Caco-2 (cell line): Measurements from ENCODE around the gene RAC3. TPM values are rescaled to one million over a fixed set of nuclear protein-coding genes. Genes with fewer than 3 reads are reported as not detected.
A peak's percentile ranks its signal among the peaks of the same experiment; 100 is the strongest.
"Not testable (repeated sequence)": the region's sequence is repeated elsewhere in the genome, so short reads cannot be mapped to it uniquely, and the experiment has no call there.

Experiments used
- BruUV-seq: library from RNA; stranded (reverse); fragments of 400-500 nt; replicated peaks from 2 replicates; lab custom pipeline; 2021; lab: Mats Ljungman, UMichigan
- CTCF ChIA-PET: fragments of 300-600 bp; sonication (Branson Sonifier 250); formaldehyde crosslinking; loops from one replicate; lab custom pipeline; 2022; ENCODE audit warnings: antibody characterized with exemption; lab: Charles Lee
- POLR2A ChIA-PET: fragments of 300-600 bp; sonication (Branson Sonifier 250); formaldehyde crosslinking; loops from one replicate; lab custom pipeline; 2022; ENCODE audit warnings: antibody characterized with exemption; lab: Charles Lee
- DNase-seq, 2 experiments: peaks; one replicate each; pipeline versions ENCODE4 v3.0.0 to v3.0.0-alpha.2; 2020 to 2022
- H3K27me3 ChIP-seq: replicated peaks from 2 replicates; pipeline ENCODE4 v1.6.0; 2011; ENCODE audit warnings: low read length; ENCODE audit not compliant: control insufficient read depth, insufficient read depth
- H3K36me3 ChIP-seq: 2 replicates; pipeline ENCODE4 v1.5.1; 2011; ENCODE audit warnings: low read length; ENCODE audit not compliant: control insufficient read depth, insufficient read depth
- H3K4me1 ChIP-seq: fragments of 250-450 bp; sonication (Bioruptor Pico); 2 replicates; pipeline ENCODE4 v1.5.1; 2020; ENCODE audit warnings: mild to moderate bottlenecking
- H3K4me3 ChIP-seq: 2 replicates; pipeline ENCODE4 v1.5.1; 2011; ENCODE audit warnings: low read depth, mild to moderate bottlenecking, control low read depth, low read length
- H3K9me3 ChIP-seq: fragments of 250-450 bp; sonication (Bioruptor Pico); 2 replicates; pipeline ENCODE4 v1.5.1; 2020; ENCODE audit warnings: mild to moderate bottlenecking, moderate library complexity
- H3K27ac Mint-ChIP-seq: one replicate; pipeline ENCODE4 v1.8.0; 2022; ENCODE audit warnings: mixed read lengths; ENCODE audit not compliant: unreplicated experiment
- H3K27me3 Mint-ChIP-seq: one replicate; pipeline ENCODE4 v1.8.0; 2022; ENCODE audit warnings: mixed read lengths; ENCODE audit not compliant: insufficient read depth, unreplicated experiment
- H3K36me3 Mint-ChIP-seq: one replicate; pipeline ENCODE4 v1.8.0; 2022; ENCODE audit warnings: mild to moderate bottlenecking, mixed read lengths; ENCODE audit not compliant: insufficient read depth, unreplicated experiment
- H3K4me1 Mint-ChIP-seq: one replicate; pipeline ENCODE4 v1.8.0; 2022; ENCODE audit warnings: low read depth, mixed read lengths; ENCODE audit not compliant: unreplicated experiment
- H3K4me3 Mint-ChIP-seq: one replicate; pipeline ENCODE4 v1.8.0; 2022; ENCODE audit warnings: mild to moderate bottlenecking, moderate library complexity, mixed read lengths; ENCODE audit not compliant: unreplicated experiment
- H3K9me3 Mint-ChIP-seq: one replicate; pipeline ENCODE4 v1.8.0; 2022; ENCODE audit warnings: mixed read lengths; ENCODE audit not compliant: unreplicated experiment
- intact Hi-C: fragments of 100-400 bp; cut with micrococcal nuclease; formaldehyde crosslinking; loops from one replicate; pipeline ENCODE4 v1.10.0; 2022; ENCODE audit not compliant: unreplicated experiment
- total RNA-seq: library from RNA; stranded (reverse); gene quantifications from 2 replicates; pipeline ENCODE4 v1.2.3, GENCODE V29; 2022
- TF ChIP-seq, protein P1 (sequence below), 2 experiments: fragments of 200-600 bp in 1 of 2; IDR thresholded peaks; 1 replicate in 1 of 2; 2 replicates in 1 of 2; pipeline versions ENCODE4 v1.5.1 to v1.8.0; 2011 to 2022; ENCODE audit warnings: antibody characterized with exemption in 1 of 2, control low read depth in 1 of 2, inconsistent platforms in 1 of 2, low read depth in 1 of 2, low read length in 1 of 2, mild to moderate bottlenecking in 1 of 2, moderate library complexity in 1 of 2; ENCODE audit not compliant: insufficient read depth in 1 of 2, severe bottlenecking in 1 of 2, unreplicated experiment in 1 of 2

Gene RAC3
- total RNA-seq, 1 experiment from 2014 or later, result 94.5 TPM

DNA sequence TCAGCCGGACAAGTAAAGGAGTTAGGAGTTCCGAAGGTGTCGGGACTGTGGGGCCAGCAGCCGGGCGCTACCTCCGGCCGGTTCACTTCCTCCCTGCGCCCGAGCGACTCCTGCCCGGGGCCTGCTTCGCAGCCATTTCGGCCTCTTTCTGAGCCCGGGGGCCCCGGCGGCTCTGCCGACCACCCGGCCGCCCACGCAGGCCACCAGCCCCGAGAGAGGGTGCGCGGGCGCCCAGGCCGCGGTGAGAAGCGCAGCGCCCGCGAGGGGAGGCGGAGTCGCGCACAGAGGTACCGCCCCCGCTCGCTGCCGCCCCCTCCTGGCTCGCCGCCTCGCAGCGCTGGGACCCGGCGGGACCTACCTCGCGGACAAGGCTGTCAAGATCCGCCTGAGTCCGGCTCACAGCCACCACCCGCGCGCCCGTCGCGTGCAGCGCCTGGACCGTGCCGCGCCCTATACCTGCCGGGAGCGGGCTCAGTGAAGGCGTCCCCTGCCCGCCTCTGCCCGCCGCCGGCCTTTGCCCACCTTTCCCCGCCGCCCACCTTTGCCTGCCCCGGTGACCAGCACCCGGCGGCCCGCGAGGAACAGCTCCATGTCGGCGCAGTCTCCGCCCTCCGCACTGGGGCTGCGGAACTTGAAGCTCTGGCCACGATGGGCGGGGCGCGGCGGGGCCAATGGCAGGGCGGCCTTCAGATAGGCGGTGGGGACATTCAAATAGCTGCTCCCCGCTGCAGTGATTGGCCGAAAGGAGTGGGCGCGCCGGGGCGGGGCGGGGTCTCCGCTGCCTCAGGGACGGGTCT lies 5.8 kb downstream of the RAC3 start, which contains the start of gene DCXR:
Gene DCXR, minus strand, starts transcription at position 606 of the 797 bp plus-strand sequence. Its CDS starts 15 bp downstream, at position 591.
- Mint-ChIP-seq H3K36me3 (peaks cover 19% of the 10 kb centered on the region), H3K27me3 (no peaks in the 10 kb centered on the region), H3K4me1 (peaks cover 5% of the 10 kb centered on the region), H3K4me3 (peak within 1 kb of the TSS; percentile 86), H3K27ac (peak within 1 kb of the TSS; percentile 91), H3K9me3 (peaks cover 9% of the 10 kb centered on the region)
- H3K27me3 ChIP-seq, result no peaks in the 10 kb centered on the region
- POLR2A ChIA-PET, result interaction anchor here (0.5 to 1.6 kb wide), 22 partner anchors 13 to 523 kb away, joined by 3 to 51 read pairs (median 4); partner anchors contain the start of genes CENPX, FASN, LRRC45 and NOTUM
- no TSS peak for BruUV-seq
- intact Hi-C loops, result loop anchor here (1.0 to 2.0 kb wide), 2 partner anchors 14 to 62 kb away; partner anchors contain the start of genes FASN, GPS1 and RFNG
- peak; percentile 98 to 99 for DNase-seq
- no peaks in the 10 kb centered on the region; the same call in 1 of the 2 replicates for H3K36me3 ChIP-seq
- TF ChIP-seq, protein P1, sequence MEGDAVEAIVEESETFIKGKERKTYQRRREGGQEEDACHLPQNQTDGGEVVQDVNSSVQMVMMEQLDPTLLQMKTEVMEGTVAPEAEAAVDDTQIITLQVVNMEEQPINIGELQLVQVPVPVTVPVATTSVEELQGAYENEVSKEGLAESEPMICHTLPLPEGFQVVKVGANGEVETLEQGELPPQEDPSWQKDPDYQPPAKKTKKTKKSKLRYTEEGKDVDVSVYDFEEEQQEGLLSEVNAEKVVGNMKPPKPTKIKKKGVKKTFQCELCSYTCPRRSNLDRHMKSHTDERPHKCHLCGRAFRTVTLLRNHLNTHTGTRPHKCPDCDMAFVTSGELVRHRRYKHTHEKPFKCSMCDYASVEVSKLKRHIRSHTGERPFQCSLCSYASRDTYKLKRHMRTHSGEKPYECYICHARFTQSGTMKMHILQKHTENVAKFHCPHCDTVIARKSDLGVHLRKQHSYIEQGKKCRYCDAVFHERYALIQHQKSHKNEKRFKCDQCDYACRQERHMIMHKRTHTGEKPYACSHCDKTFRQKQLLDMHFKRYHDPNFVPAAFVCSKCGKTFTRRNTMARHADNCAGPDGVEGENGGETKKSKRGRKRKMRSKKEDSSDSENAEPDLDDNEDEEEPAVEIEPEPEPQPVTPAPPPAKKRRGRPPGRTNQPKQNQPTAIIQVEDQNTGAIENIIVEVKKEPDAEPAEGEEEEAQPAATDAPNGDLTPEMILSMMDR (IDR thresholded peaks at IDR 0.05; ENCODE audit: insufficient read depth in 1 of 2, low read depth in 1 of 2, low read length in 1 of 2, severe bottlenecking in 1 of 2, unreplicated experiment in 1 of 2), result peak; percentile 80 to 87
- H3K9me3 ChIP-seq, result no peaks in the 10 kb centered on the region
- H3K4me1 ChIP-seq, result peaks cover 21% of the 10 kb centered on the region
- peak within 1 kb of the TSS; percentile 79 for H3K4me3 ChIP-seq
- CTCF ChIA-PET, result interaction anchor here (0.6 to 2.4 kb wide), 22 partner anchors 15 to 230 kb away, joined by 3 to 42 read pairs (median 4); partner anchors contain the start of genes ALYREF, CENPX, FASN and GPS1

GRCh38 chr17:82037889-82038195 lies 6.4 kb downstream of the RAC3 start:
- ChIA-PET CTCF (interaction anchor here (0.6 to 2.4 kb wide), 19 partner anchors 14 to 230 kb away, joined by 3 to 42 read pairs (median 4); partner anchors contain the start of genes ALYREF, CENPX, FASN and GPS1), POLR2A (interaction anchor here (0.5 to 1.6 kb wide), 20 partner anchors 13 to 524 kb away, joined by 3 to 51 read pairs (median 4); partner anchors contain the start of genes CENPX, FASN, LRRC45 and NOTUM)
- Histone ChIP-seq H3K9me3 (no peaks in the 10 kb centered on the region), H3K4me3 (peak overlapping the region; percentile 5), H3K27me3 (no peaks in the 10 kb centered on the region), H3K4me1 (peaks cover 18% of the 10 kb centered on the region), H3K36me3 (no peaks in the 10 kb centered on the region; the same call in 1 of the 2 replicates)
- Mint-ChIP-seq H3K36me3 (peaks cover 18% of the 10 kb centered on the region), H3K9me3 (peaks cover 9% of the 10 kb centered on the region), H3K27me3 (no peaks in the 10 kb centered on the region), H3K4me3 (peak overlapping the region; percentile 86), H3K4me1 (peaks cover 5% of the 10 kb centered on the region), H3K27ac (peak overlapping the region; percentile 91)
- TF ChIP-seq, protein P1 (IDR thresholded peaks at IDR 0.05; ENCODE audit: insufficient read depth in 1 of 2, low read depth in 1 of 2, low read length in 1 of 2, severe bottlenecking in 1 of 2, unreplicated experiment in 1 of 2), result no peak
- intact Hi-C loops, result loop anchor here (1.0 to 2.0 kb wide), 2 partner anchors 13 to 61 kb away; partner anchors contain the start of genes FASN, GPS1 and RFNG
- no TSS peak for BruUV-seq
- DNase-seq, result no peak

GRCh38 chr17:82038796-82039409 lies 7.4 kb downstream of the RAC3 start:
- H3K36me3 ChIP-seq, H3K4me3 ChIP-seq, H3K9me3 ChIP-seq, H3K4me3 Mint-ChIP-seq, H3K27ac Mint-ChIP-seq, H3K27me3 ChIP-seq, POLR2A ChIA-PET, H3K27me3 Mint-ChIP-seq, BruUV-seq, intact Hi-C loops, DNase-seq, H3K9me3 Mint-ChIP-seq, H3K4me1 Mint-ChIP-seq: not testable (repeated sequence)
- H3K4me1 ChIP-seq, result peaks cover 14% of the 10 kb centered on the region
- H3K36me3 Mint-ChIP-seq, result peaks cover 15% of the 10 kb centered on the region
- CTCF ChIA-PET, result interaction anchor here (1.5 kb wide), 1 partner anchor 16 kb away, joined by 3 read pairs; the partner anchor contains the start of genes CENPX and LRRC45
